ENCODE results near the gene TEAD1. TPM values are rescaled to one million over a fixed set of nuclear protein-coding genes. Genes with fewer than 3 reads are reported as not detected.

The TEAD1 gene
- total and polyA plus RNA-seq, 2 donors (not counting 1 experiment from before 2014, with no cell fraction given): 88.6 to 121 TPM

DNA sequence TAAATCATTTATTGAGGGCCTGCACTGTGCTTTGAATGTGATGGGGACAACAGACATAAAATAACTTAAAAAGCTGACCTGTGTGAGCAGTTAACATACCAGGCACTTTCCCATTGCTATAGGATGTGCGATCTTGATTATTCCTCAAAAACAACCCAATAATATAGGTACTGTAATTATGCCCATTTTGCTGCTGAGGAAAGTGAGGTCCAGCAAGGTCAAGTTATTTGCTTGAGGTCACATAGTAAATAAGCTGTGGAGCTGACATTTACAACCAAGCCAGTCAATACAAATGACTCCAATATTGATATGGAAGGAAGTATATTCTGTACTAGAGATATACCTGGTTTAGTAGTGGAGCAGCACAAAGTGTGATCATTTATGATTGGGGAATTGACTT is 96.2 kb downstream of the TEAD1 start:
- TF ChIP-seq, protein P1, sequence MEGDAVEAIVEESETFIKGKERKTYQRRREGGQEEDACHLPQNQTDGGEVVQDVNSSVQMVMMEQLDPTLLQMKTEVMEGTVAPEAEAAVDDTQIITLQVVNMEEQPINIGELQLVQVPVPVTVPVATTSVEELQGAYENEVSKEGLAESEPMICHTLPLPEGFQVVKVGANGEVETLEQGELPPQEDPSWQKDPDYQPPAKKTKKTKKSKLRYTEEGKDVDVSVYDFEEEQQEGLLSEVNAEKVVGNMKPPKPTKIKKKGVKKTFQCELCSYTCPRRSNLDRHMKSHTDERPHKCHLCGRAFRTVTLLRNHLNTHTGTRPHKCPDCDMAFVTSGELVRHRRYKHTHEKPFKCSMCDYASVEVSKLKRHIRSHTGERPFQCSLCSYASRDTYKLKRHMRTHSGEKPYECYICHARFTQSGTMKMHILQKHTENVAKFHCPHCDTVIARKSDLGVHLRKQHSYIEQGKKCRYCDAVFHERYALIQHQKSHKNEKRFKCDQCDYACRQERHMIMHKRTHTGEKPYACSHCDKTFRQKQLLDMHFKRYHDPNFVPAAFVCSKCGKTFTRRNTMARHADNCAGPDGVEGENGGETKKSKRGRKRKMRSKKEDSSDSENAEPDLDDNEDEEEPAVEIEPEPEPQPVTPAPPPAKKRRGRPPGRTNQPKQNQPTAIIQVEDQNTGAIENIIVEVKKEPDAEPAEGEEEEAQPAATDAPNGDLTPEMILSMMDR (conservative IDR thresholded peaks at IDR 0.05 in 1 of 2, IDR thresholded peaks at IDR 0.05 in 1 of 2; ENCODE audit: low read depth in 1 of 2, low read length in 2 of 2): no peak
- TF ChIP-seq EZH2 (IDR thresholded peaks at IDR 0.05; ENCODE audit: low read length, missing control alignments): no peak

GRCh38 chr11:12770966-12771597 is 96.9 kb downstream of the TEAD1 start:
- peak overlapping the region; percentile 42 for H3K27ac ChIP-seq (ENCODE audit: insufficient read depth, low read length)
- H3K36me3 ChIP-seq (ENCODE audit: control insufficient read depth, insufficient read depth, low read length): peaks cover 1% of the 10 kb centered on the region
- H3K79me2 ChIP-seq (ENCODE audit: control insufficient read depth, insufficient read depth, low read length): peaks cover 98% of the 10 kb centered on the region
- no peak for DNase-seq (ENCODE audit: low read depth in 2 of 2)
- TF ChIP-seq EZH2 (IDR thresholded peaks at IDR 0.05; ENCODE audit: low read length, missing control alignments): no peak
- TF ChIP-seq, protein P1 (conservative IDR thresholded peaks at IDR 0.05 in 1 of 2, IDR thresholded peaks at IDR 0.05 in 1 of 2; ENCODE audit: low read depth in 1 of 2, low read length in 2 of 2): no peak
- H2AFZ ChIP-seq (ENCODE audit: low read length): no peak overlapping the region
- H3K4me2 ChIP-seq (ENCODE audit: extremely low read depth, insufficient read depth, low read length): no peak overlapping the region
- H3K9me3 ChIP-seq (ENCODE audit: control insufficient read depth, insufficient read depth, low read depth, low read length): no peaks in the 10 kb centered on the region
- H3K4me3 ChIP-seq (replicated peaks in 1 of 4; ENCODE audit: control extremely low read depth in 1 of 4, insufficient read depth in 1 of 4, low read depth in 3 of 4, low read length in 4 of 4): no peak overlapping the region
- no peaks in the 10 kb centered on the region for H3K27me3 ChIP-seq (ENCODE audit: control insufficient read depth, insufficient read depth, low read length)
- no peak overlapping the region for H3K9ac ChIP-seq (ENCODE audit: insufficient read depth, low read length)
- no peaks in the 10 kb centered on the region for H4K20me1 ChIP-seq (ENCODE audit: control insufficient read depth, extremely low read depth, insufficient read depth, low read length)
- peaks cover 40% of the 10 kb centered on the region for H3K4me1 ChIP-seq (ENCODE audit: control insufficient read depth, extremely low read depth, insufficient read depth, low read length)

More for the DNA sequence above, 96.2 kb downstream of the TEAD1 start:
- H3K27ac ChIP-seq (ENCODE audit: insufficient read depth, low read length): peak overlapping the region; percentile 42
- peaks cover 44% of the 10 kb centered on the region for H3K4me1 ChIP-seq (ENCODE audit: control insufficient read depth, extremely low read depth, insufficient read depth, low read length)
- H3K4me3 ChIP-seq (replicated peaks in 1 of 4; ENCODE audit: control extremely low read depth in 1 of 4, insufficient read depth in 1 of 4, low read depth in 3 of 4, low read length in 4 of 4): no peak overlapping the region
- no peak for DNase-seq (ENCODE audit: low read depth in 2 of 2)
- H3K27me3 ChIP-seq (ENCODE audit: control insufficient read depth, insufficient read depth, low read length): no peaks in the 10 kb centered on the region
- no peak overlapping the region for H3K9ac ChIP-seq (ENCODE audit: insufficient read depth, low read length)
- H3K36me3 ChIP-seq (ENCODE audit: control insufficient read depth, insufficient read depth, low read length): peaks cover 3% of the 10 kb centered on the region
- H3K9me3 ChIP-seq (ENCODE audit: control insufficient read depth, insufficient read depth, low read depth, low read length): no peaks in the 10 kb centered on the region
- H3K4me2 ChIP-seq (ENCODE audit: extremely low read depth, insufficient read depth, low read length): no peak overlapping the region
- H4K20me1 ChIP-seq (ENCODE audit: control insufficient read depth, extremely low read depth, insufficient read depth, low read length): no peaks in the 10 kb centered on the region
- no peak overlapping the region for H2AFZ ChIP-seq (ENCODE audit: low read length)
- H3K79me2 ChIP-seq (ENCODE audit: control insufficient read depth, insufficient read depth, low read length): peaks cover 98% of the 10 kb centered on the region

GRCh38 chr11:12771875-12772274 is 97.7 kb downstream of the TEAD1 start:
- Histone ChIP-seq H3K4me2 (ENCODE audit: extremely low read depth, insufficient read depth, low read length) (no peak overlapping the region), H3K9ac (ENCODE audit: insufficient read depth, low read length) (no peak overlapping the region), H2AFZ (ENCODE audit: low read length) (no peak overlapping the region), H3K4me3 (replicated peaks in 1 of 4; ENCODE audit: control extremely low read depth in 1 of 4, insufficient read depth in 1 of 4, low read depth in 3 of 4, low read length in 4 of 4) (no peak overlapping the region), H3K79me2 (ENCODE audit: control insufficient read depth, insufficient read depth, low read length) (peaks cover 96% of the 10 kb centered on the region), H3K4me1 (ENCODE audit: control insufficient read depth, extremely low read depth, insufficient read depth, low read length) (peaks cover 35% of the 10 kb centered on the region), H3K27me3 (ENCODE audit: control insufficient read depth, insufficient read depth, low read length) (no peaks in the 10 kb centered on the region), H3K27ac (ENCODE audit: insufficient read depth, low read length) (peak overlapping the region; percentile 19), H4K20me1 (ENCODE audit: control insufficient read depth, extremely low read depth, insufficient read depth, low read length) (no peaks in the 10 kb centered on the region), H3K9me3 (ENCODE audit: control insufficient read depth, insufficient read depth, low read depth, low read length) (no peaks in the 10 kb centered on the region), H3K36me3 (ENCODE audit: control insufficient read depth, insufficient read depth, low read length) (no peaks in the 10 kb centered on the region)
- TF ChIP-seq, protein P1 (conservative IDR thresholded peaks at IDR 0.05 in 1 of 2, IDR thresholded peaks at IDR 0.05 in 1 of 2; ENCODE audit: low read depth in 1 of 2, low read length in 2 of 2): no peak
- no peak for TF ChIP-seq EZH2 (IDR thresholded peaks at IDR 0.05; ENCODE audit: low read length, missing control alignments)
- peak in 1 of 2 donors; percentile 60 for DNase-seq (ENCODE audit: low read depth in 2 of 2)

Data from fibroblast of lung (primary cell).